Measurements from ENCODE around the gene CDH6.

CDH6 gene

GRCh38 chr5:31372124-31372523 lies 178.6 kb downstream of the CDH6 start:
- no peak overlapping the region for H3K4me3 ChIP-seq (ENCODE audit: low read length)
- no peak for DNase-seq (ENCODE audit: low read depth)
- TF ChIP-seq, protein P1, sequence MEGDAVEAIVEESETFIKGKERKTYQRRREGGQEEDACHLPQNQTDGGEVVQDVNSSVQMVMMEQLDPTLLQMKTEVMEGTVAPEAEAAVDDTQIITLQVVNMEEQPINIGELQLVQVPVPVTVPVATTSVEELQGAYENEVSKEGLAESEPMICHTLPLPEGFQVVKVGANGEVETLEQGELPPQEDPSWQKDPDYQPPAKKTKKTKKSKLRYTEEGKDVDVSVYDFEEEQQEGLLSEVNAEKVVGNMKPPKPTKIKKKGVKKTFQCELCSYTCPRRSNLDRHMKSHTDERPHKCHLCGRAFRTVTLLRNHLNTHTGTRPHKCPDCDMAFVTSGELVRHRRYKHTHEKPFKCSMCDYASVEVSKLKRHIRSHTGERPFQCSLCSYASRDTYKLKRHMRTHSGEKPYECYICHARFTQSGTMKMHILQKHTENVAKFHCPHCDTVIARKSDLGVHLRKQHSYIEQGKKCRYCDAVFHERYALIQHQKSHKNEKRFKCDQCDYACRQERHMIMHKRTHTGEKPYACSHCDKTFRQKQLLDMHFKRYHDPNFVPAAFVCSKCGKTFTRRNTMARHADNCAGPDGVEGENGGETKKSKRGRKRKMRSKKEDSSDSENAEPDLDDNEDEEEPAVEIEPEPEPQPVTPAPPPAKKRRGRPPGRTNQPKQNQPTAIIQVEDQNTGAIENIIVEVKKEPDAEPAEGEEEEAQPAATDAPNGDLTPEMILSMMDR (conservative IDR thresholded peaks at IDR 0.05; ENCODE audit: low read depth, low read length): no peak

GRCh38 chr5:31375999-31376720 lies 182.7 kb downstream of the CDH6 start:
- TF ChIP-seq, protein P1 (conservative IDR thresholded peaks at IDR 0.05; ENCODE audit: low read depth, low read length): no peak
- no peak for DNase-seq (ENCODE audit: low read depth)
- no peak overlapping the region for H3K4me3 ChIP-seq (ENCODE audit: low read length)

GRCh38 chr5:31377274-31377946 lies 183.9 kb downstream of the CDH6 start:
- no peak for DNase-seq (ENCODE audit: low read depth)
- TF ChIP-seq, protein P1 (conservative IDR thresholded peaks at IDR 0.05; ENCODE audit: low read depth, low read length): no peak
- no peak overlapping the region for H3K4me3 ChIP-seq (ENCODE audit: low read length)

DNA sequence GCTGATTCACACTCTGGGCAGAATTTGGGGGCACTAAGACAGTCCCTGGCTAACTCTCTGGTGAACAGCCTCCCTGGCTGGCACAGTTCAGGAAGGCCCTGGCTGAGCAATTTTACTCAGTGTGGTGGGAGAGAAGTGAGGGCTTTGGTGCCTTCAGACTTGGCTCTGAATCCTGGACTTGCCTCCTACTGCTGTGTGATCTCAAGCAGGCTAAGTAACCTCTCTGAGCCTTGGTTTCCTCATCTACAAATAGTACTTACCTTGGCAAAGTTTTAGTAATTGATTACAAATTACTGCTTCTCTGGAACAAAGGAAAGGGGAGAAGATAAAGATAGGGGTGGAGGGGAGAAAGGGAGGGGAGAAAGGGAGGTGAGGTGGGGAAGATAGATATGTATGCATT lies 184.7 kb downstream of the CDH6 start:
- H3K4me3 ChIP-seq (ENCODE audit: low read length): no peak overlapping the region
- TF ChIP-seq, protein P1 (conservative IDR thresholded peaks at IDR 0.05; ENCODE audit: low read depth, low read length): no peak
- DNase-seq (ENCODE audit: low read depth): no peak
